Right ventricle myocardium superior (tissue), 1 donor: ENCODE measurements around the gene PPP1R11. TPM values are rescaled to one million over a fixed set of nuclear protein-coding genes. Genes with fewer than 3 reads are reported as not detected.

ENCODE experiments used
- ATAC-seq: fragments of 200-7000 bp; cut with Tn5 transposase; one replicate; pipeline ENCODE4 v1.9.1; 2020; ENCODE audit warnings: mild to moderate bottlenecking; ENCODE audit not compliant: poor library complexity
- DNase-seq: peaks from one replicate; pipeline ENCODE4 v3.0.0-alpha.2; 2020
- intact Hi-C: fragments of 100-400 bp; cut with DNase I; formaldehyde crosslinking; loops from one replicate; pipeline ENCODE4 v1.11.2; 2022
- total RNA-seq: library from RNA; stranded (reverse); fragmentation: NEBNext Ultra II Directional; extraction: Animal tissue kit (Norgen Biotek cat#: 25700); gene quantifications from one replicate; pipeline ENCODE4 v1.2.1, GENCODE V29; 2021
- donor health status: DM: no; HTN: yes; CAD: no; lungs with severe emphysema.

Gene PPP1R11
- total RNA-seq, 1 donor from 2014 or later, result 40.9 TPM

GRCh38 chr6:30060606-30061091, 6.3 kb upstream of the PPP1R11 start:
- ATAC-seq (peak; percentile 24), DNase-seq (peak; percentile 54)
- intact Hi-C loops, result no loop called here

- ATAC-seq (peak; percentile 99), DNase-seq (peak; percentile 94)
- intact Hi-C loops, result no loop called here
These were observed 5.7 kb upstream of the PPP1R11 start, which contains the start of gene POLR1H for GRCh38 chr6:30061092-30061857. TSS of gene POLR1H (plus strand) at chr6:30061265. CDS start at chr6:30061525, 260 bp downstream.

GRCh38 chr6:30061858-30062458, 5.0 kb upstream of the PPP1R11 start:
- peak; percentile 21 for ATAC-seq
- intact Hi-C loops, result no loop called here
- DNase-seq, result no peak

- DNase-seq, result no peak
- ATAC-seq, result no peak
- intact Hi-C loops, result no loop called here
These were observed 4.4 kb upstream of the PPP1R11 start for GRCh38 chr6:30062471-30063178.

- intact Hi-C loops, result no loop called here
- ATAC-seq (no peak), DNase-seq (no peak)
These were observed 3.7 kb upstream of the PPP1R11 start for GRCh38 chr6:30063315-30063714.

GRCh38 chr6:30066082-30066481, 916 bp upstream of the PPP1R11 start:
- DNase-seq (no peak), ATAC-seq (no peak)
- intact Hi-C loops, result no loop called here

- intact Hi-C loops, result no loop called here
- no peak for ATAC-seq
- no peak for DNase-seq
These were observed 602 bp downstream of the PPP1R11 start for GRCh38 chr6:30067460-30068139.

GRCh38 chr6:30071081-30071818, 4.3 kb downstream of the PPP1R11 start:
- intact Hi-C loops, result no loop called here

GRCh38 chr6:30071858-30072257, 4.9 kb downstream of the PPP1R11 start:
- DNase-seq (no peak), ATAC-seq (no peak)
- intact Hi-C loops, result no loop called here

More at GRCh38 chr6:30071081-30071818, 4.3 kb downstream of the PPP1R11 start:
- peak; percentile 48 for DNase-seq
- no peak for ATAC-seq

- no peak for ATAC-seq
- intact Hi-C loops, result no loop called here
- no peak for DNase-seq
These were observed 6.7 kb downstream of the PPP1R11 start for GRCh38 chr6:30073489-30074235.

- ATAC-seq (no peak), DNase-seq (no peak)
- intact Hi-C loops, result no loop called here
These were observed 7.5 kb downstream of the PPP1R11 start for GRCh38 chr6:30074331-30075093.

- DNase-seq (no peak), ATAC-seq (no peak)
- intact Hi-C loops, result no loop called here
These were observed 8.2 kb downstream of the PPP1R11 start, which contains the start of gene RNF39 for GRCh38 chr6:30075094-30075789. TSS of gene RNF39 (minus strand) at chr6:30075769. CDS start at chr6:30075585, 184 bp downstream.

GRCh38 chr6:30075790-30076732, 9.1 kb downstream of the PPP1R11 start:
- no peak for ATAC-seq
- no peak for DNase-seq
- intact Hi-C loops, result no loop called here

GRCh38 chr6:30077218-30077617, 10.2 kb downstream of the PPP1R11 start:
- DNase-seq, result no peak
- intact Hi-C loops, result no loop called here
- no peak for ATAC-seq

- DNase-seq, result no peak
- no peak for ATAC-seq
- intact Hi-C loops, result no loop called here
These were observed 20.9 kb downstream of the PPP1R11 start for GRCh38 chr6:30087876-30088275.
